Esophagus muscularis mucosa (tissue), 4 donors: Measurements from ENCODE around the gene PLPPR1. TPM values are rescaled to one million over a fixed set of nuclear protein-coding genes. Genes with fewer than 3 reads are reported as not detected.

Experiments used
- DNase-seq: peaks from one replicate; pipeline ENCODE4 v3.0.0-alpha.2; 2017; ENCODE audit errors: extremely low spot score
- H3K27ac ChIP-seq, 4 donors: fragments of 200-600 bp; sonication (generic); replicated peaks in 1 of 4; 1 replicate in 3 of 4; 2 replicates in 1 of 4; pipeline ENCODE4 v1.5.1; 2016 to 2019; ENCODE audit warnings: mild to moderate bottlenecking in 1 of 4
- H3K27me3 ChIP-seq, 4 donors: fragments of 200-600 bp; sonication (generic); one replicate each; pipeline versions ENCODE4 v1.5.1 to v1.6.0; 2016 to 2019
- H3K36me3 ChIP-seq, 4 donors: fragments of 200-600 bp; sonication (generic); one replicate each; pipeline ENCODE4 v1.5.1; 2016 to 2019
- H3K4me1 ChIP-seq, 4 donors: fragments of 200-600 bp; sonication (generic); one replicate each; pipeline ENCODE4 v1.5.1; 2016 to 2019
- H3K4me3 ChIP-seq, 4 donors: fragments of 200-600 bp; sonication (generic); 1 replicate in 2 of 4; 2 replicates in 2 of 4; pipeline ENCODE4 v1.5.1; 2016 to 2019; ENCODE audit warnings: mild to moderate bottlenecking in 4 of 4, moderate library complexity in 1 of 4
- H3K9me3 ChIP-seq, 4 donors: fragments of 200-600 bp; sonication (generic); 1 replicate in 3 of 4; 2 replicates in 1 of 4; pipeline ENCODE4 v1.5.1; 2016 to 2019
- CTCF ChIP-seq, 3 experiments: fragments of 200-600 bp in 2 of 3; fragments of 450-650 bp in 1 of 3; sonication (generic) in 2 of 3; IDR thresholded peaks; one replicate each; pipeline ENCODE4 v1.5.1; 2017 to 2019; ENCODE audit warnings: antibody characterized with exemption in 3 of 3, mild to moderate bottlenecking in 2 of 3, moderate library complexity in 1 of 3
- EP300 ChIP-seq: sonication (generic); formaldehyde crosslinking; IDR thresholded peaks from one replicate; pipeline ENCODE4 v1.6.1; 2017; ENCODE audit warnings: antibody characterized with exemption
- POLR2A ChIP-seq: fragments of 450-650 bp; IDR thresholded peaks from one replicate; pipeline ENCODE4 v1.6.1; 2017; ENCODE audit warnings: antibody characterized with exemption, moderate library complexity, mild to moderate bottlenecking, low read depth
- POLR2AphosphoS5 ChIP-seq, 2 donors: sonication (generic); formaldehyde crosslinking; IDR thresholded peaks; one replicate each; pipeline ENCODE4 v1.6.1; 2017; ENCODE audit warnings: antibody characterized with exemption in 2 of 2
- WGBS: methylation state at CpG from one replicate; pipeline ENCODE4 v1.1.5; 2018; 5-methylcytosine and 5-hydroxymethylcytosine counted together
- intact Hi-C: fragments of 100-400 bp; cut with DNase I; formaldehyde crosslinking; loops from one replicate; pipeline ENCODE4 v1.15.1; 2023
- total RNA-seq, 4 donors: library from RNA; depleted of rRNA; stranded (reverse); fragments of >200 nt; gene quantifications; one replicate each; pipeline versions ENCODE4 v1.1.0 to v1.2.1, GENCODE V29; 2016

PLPPR1 gene
- total RNA-seq, 4 donors from 2014 or later, result 0.19 to 0.99 (median 0.29) TPM; not detected in 1

GRCh38 chr9:101350285-101350684 lies 321.8 kb downstream of the PLPPR1 start:
- Histone ChIP-seq H3K27ac (no peak overlapping the region), H3K4me1 (no peaks in the 10 kb centered on the region), H3K36me3 (no peaks in the 10 kb centered on the region), H3K4me3 (no peak overlapping the region), H3K9me3 (no peaks in the 10 kb centered on the region), H3K27me3 (no peaks in the 10 kb centered on the region)
- 76% methylated on average over 1 of the region's 1 CpG for WGBS
- intact Hi-C loops, result no loop called here
- DNase-seq, result no peak
- no peak for TF ChIP-seq POLR2A
- no peak for TF ChIP-seq EP300
- TF ChIP-seq POLR2AphosphoS5 (IDR thresholded peaks at IDR 0.05), result no peak
- no peak for TF ChIP-seq CTCF (IDR thresholded peaks at IDR 0.05)

- intact Hi-C loops, result no loop called here
- WGBS, result 76% methylated on average over 6 of the region's 6 CpGs
These were observed 324.5 kb downstream of the PLPPR1 start for GRCh38 chr9:101352892-101353463.

GRCh38 chr9:101353683-101354082 lies 325.2 kb downstream of the PLPPR1 start:
- Histone ChIP-seq H3K27ac (no peak overlapping the region), H3K4me3 (no peak overlapping the region), H3K36me3 (no peaks in the 10 kb centered on the region), H3K27me3 (no peaks in the 10 kb centered on the region), H3K4me1 (no peaks in the 10 kb centered on the region), H3K9me3 (no peaks in the 10 kb centered on the region)
- intact Hi-C loops, result no loop called here
- no peak for DNase-seq
- TF ChIP-seq POLR2AphosphoS5 (IDR thresholded peaks at IDR 0.05), result no peak
- no peak for TF ChIP-seq POLR2A
- TF ChIP-seq CTCF (IDR thresholded peaks at IDR 0.05), result no peak
- no peak for TF ChIP-seq EP300
- 87% methylated on average over 2 of the region's 2 CpGs for WGBS

More at GRCh38 chr9:101352892-101353463, 324.5 kb downstream of the PLPPR1 start:
- no peak for DNase-seq
- no peaks in the 10 kb centered on the region for H3K36me3 ChIP-seq
- no peak overlapping the region for H3K27ac ChIP-seq
- no peaks in the 10 kb centered on the region for H3K27me3 ChIP-seq
- H3K9me3 ChIP-seq, result no peaks in the 10 kb centered on the region
- no peaks in the 10 kb centered on the region for H3K4me1 ChIP-seq
- TF ChIP-seq EP300 (no peak), POLR2A (no peak), POLR2AphosphoS5 (IDR thresholded peaks at IDR 0.05) (no peak), CTCF (IDR thresholded peaks at IDR 0.05) (no peak)
- no peak overlapping the region for H3K4me3 ChIP-seq

GRCh38 chr9:101354143-101354764 lies 325.7 kb downstream of the PLPPR1 start:
- H3K27ac ChIP-seq, result no peak overlapping the region
- intact Hi-C loops, result no loop called here
- TF ChIP-seq POLR2AphosphoS5 (IDR thresholded peaks at IDR 0.05) (no peak), CTCF (IDR thresholded peaks at IDR 0.05) (no peak), POLR2A (no peak), EP300 (no peak)

More at GRCh38 chr9:101354143-101354764, 325.7 kb downstream of the PLPPR1 start:
- DNase-seq, result no peak
- WGBS, result 80% methylated on average over 5 of the region's 5 CpGs
- Histone ChIP-seq H3K27me3 (no peaks in the 10 kb centered on the region), H3K4me1 (no peaks in the 10 kb centered on the region), H3K4me3 (no peak overlapping the region), H3K9me3 (no peaks in the 10 kb centered on the region), H3K36me3 (no peaks in the 10 kb centered on the region)
